HL-60 (cell line): ENCODE measurements around the gene CNIH2.

ENCODE experiments used
- POLR2AphosphoS5 ChIP-seq: IDR thresholded peaks from 2 replicates; pipeline ENCODE4 v1.6.1; 2012; ENCODE audit warnings: low read depth
- SPI1 ChIP-seq: IDR thresholded peaks from 2 replicates; pipeline ENCODE4 v1.6.1; 2012; ENCODE audit warnings: low read depth, mild to moderate bottlenecking, borderline replicate concordance
- TF ChIP-seq, protein P1 (sequence below): IDR thresholded peaks from one replicate; pipeline ENCODE4 v1.5.1; 2011; ENCODE audit warnings: low read length, control low read depth, inconsistent platforms; ENCODE audit not compliant: insufficient read depth

DNA sequence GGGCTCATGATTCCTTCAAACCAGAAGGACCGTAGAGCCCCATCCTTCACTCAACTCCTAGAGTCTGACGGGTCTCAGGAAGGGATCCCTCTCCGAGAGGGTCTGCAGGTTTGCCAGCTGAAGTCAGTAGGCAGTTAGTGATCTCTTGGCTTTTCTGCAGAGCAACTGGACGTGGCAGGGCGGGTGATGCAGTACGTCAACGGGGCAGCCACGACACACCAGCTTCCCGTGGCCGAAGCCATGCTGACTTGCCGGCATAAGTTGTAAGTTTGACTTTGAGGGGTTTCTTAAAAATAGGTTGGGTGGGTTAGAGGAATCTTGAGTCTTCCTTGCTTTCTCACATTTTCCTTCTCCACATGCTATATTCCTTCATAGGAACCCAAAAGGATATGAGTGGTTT is 42.8 kb upstream of the CNIH2 start:
- TF ChIP-seq, protein P1, sequence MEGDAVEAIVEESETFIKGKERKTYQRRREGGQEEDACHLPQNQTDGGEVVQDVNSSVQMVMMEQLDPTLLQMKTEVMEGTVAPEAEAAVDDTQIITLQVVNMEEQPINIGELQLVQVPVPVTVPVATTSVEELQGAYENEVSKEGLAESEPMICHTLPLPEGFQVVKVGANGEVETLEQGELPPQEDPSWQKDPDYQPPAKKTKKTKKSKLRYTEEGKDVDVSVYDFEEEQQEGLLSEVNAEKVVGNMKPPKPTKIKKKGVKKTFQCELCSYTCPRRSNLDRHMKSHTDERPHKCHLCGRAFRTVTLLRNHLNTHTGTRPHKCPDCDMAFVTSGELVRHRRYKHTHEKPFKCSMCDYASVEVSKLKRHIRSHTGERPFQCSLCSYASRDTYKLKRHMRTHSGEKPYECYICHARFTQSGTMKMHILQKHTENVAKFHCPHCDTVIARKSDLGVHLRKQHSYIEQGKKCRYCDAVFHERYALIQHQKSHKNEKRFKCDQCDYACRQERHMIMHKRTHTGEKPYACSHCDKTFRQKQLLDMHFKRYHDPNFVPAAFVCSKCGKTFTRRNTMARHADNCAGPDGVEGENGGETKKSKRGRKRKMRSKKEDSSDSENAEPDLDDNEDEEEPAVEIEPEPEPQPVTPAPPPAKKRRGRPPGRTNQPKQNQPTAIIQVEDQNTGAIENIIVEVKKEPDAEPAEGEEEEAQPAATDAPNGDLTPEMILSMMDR: no peak
- TF ChIP-seq POLR2AphosphoS5: no peak
- TF ChIP-seq SPI1: no peak
